ENCODE data around the gene GCA.

Gene GCA

DNA sequence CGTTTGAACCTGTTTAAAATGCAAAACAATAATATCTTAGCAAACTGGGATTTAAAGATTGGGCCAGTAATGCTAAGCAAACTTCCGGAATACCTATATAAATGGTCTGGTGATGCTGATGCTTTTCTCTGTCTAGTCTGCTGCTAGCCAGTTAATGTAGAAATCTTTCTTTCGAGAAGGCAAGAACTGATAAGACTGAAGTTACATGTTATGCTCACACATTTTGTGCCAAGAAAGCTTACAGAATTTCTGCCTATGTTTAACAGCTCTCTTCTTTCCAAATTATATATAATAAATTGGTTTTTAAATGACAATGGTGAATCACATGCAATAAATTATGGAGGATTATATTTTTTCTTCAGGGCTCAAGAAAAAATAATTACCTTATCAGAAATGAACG lies 37.9 kb downstream of the GCA start:
- Histone ChIP-seq H3K36me3 (ENCODE audit: low read length) (no peaks in the 10 kb centered on the region), H3F3A (ENCODE audit: insufficient read depth) (no peaks in the 10 kb centered on the region), H3K4me2 (ENCODE audit: low read depth, low read length, poor library complexity, severe bottlenecking) (no peak overlapping the region), H3K27ac (ENCODE audit: low read depth, low read length) (no peak overlapping the region), H4K20me1 (ENCODE audit: low read depth, low read length) (0 out of 2 replicates have a peak, but pooled peaks cover 2% of the 10 kb centered on the region), H3K27me3 (ENCODE audit: low read length) (no peaks in the 10 kb centered on the region), H3K9me3 (ENCODE audit: insufficient read depth, low read length) (no peaks in the 10 kb centered on the region), H3K9me2 (replicated peaks; ENCODE audit: insufficient read depth, low read length) (no peaks in the 10 kb centered on the region), H3K79me2 (ENCODE audit: insufficient read depth, low read length) (no peaks in the 10 kb centered on the region), H3K9ac (ENCODE audit: low read length) (no peak overlapping the region), H3K4me3 (ENCODE audit: insufficient read depth, low read length, poor library complexity, severe bottlenecking) (no peak overlapping the region), H2AFZ (ENCODE audit: low read depth, low read length, severe bottlenecking) (no peak overlapping the region)
- TF ChIP-seq, protein P1, sequence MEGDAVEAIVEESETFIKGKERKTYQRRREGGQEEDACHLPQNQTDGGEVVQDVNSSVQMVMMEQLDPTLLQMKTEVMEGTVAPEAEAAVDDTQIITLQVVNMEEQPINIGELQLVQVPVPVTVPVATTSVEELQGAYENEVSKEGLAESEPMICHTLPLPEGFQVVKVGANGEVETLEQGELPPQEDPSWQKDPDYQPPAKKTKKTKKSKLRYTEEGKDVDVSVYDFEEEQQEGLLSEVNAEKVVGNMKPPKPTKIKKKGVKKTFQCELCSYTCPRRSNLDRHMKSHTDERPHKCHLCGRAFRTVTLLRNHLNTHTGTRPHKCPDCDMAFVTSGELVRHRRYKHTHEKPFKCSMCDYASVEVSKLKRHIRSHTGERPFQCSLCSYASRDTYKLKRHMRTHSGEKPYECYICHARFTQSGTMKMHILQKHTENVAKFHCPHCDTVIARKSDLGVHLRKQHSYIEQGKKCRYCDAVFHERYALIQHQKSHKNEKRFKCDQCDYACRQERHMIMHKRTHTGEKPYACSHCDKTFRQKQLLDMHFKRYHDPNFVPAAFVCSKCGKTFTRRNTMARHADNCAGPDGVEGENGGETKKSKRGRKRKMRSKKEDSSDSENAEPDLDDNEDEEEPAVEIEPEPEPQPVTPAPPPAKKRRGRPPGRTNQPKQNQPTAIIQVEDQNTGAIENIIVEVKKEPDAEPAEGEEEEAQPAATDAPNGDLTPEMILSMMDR (IDR thresholded peaks at IDR 0.05; ENCODE audit: insufficient read depth, low read length, poor library complexity, severe bottlenecking), result no peak

DNA sequence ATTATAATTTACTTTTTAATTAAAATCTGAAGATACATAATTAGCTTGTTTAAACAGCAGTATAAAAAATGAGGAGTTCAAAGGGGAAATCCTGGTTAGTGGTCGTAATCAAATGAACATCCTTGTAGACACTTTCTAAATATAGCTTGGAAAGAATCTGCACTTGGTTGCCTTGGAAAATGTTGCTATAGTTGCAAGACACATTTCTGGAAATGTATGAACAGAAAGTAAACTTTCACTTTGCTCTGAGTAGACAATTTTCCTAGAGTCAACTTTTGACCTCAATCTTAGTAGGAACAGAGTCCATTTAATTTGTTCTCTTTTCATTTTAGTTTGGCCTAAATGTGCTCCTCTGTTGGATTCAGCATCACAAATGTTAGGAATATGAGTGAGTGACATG lies 38.3 kb downstream of the GCA start:
- Histone ChIP-seq H3K9me3 (ENCODE audit: insufficient read depth, low read length) (no peaks in the 10 kb centered on the region), H3K27me3 (ENCODE audit: low read length) (no peaks in the 10 kb centered on the region), H3F3A (ENCODE audit: insufficient read depth) (no peaks in the 10 kb centered on the region), H2AFZ (ENCODE audit: low read depth, low read length, severe bottlenecking) (no peak overlapping the region), H3K4me2 (ENCODE audit: low read depth, low read length, poor library complexity, severe bottlenecking) (no peak overlapping the region), H3K79me2 (ENCODE audit: insufficient read depth, low read length) (no peaks in the 10 kb centered on the region), H3K9me2 (replicated peaks; ENCODE audit: insufficient read depth, low read length) (no peaks in the 10 kb centered on the region), H3K4me3 (ENCODE audit: insufficient read depth, low read length, poor library complexity, severe bottlenecking) (no peak overlapping the region), H3K36me3 (ENCODE audit: low read length) (no peaks in the 10 kb centered on the region), H4K20me1 (ENCODE audit: low read depth, low read length) (0 out of 2 replicates have a peak, but pooled peaks cover 2% of the 10 kb centered on the region), H3K27ac (ENCODE audit: low read depth, low read length) (no peak overlapping the region), H3K9ac (ENCODE audit: low read length) (no peak overlapping the region)
- no peak for TF ChIP-seq EZH2phosphoT487 (conservative IDR thresholded peaks at IDR 0.05; ENCODE audit: low read length)
- TF ChIP-seq, protein P1 (IDR thresholded peaks at IDR 0.05; ENCODE audit: insufficient read depth, low read length, poor library complexity, severe bottlenecking), result no peak

- no peaks in the 10 kb centered on the region for H3K9me3 ChIP-seq (ENCODE audit: insufficient read depth, low read length)
- no peaks in the 10 kb centered on the region for H3K36me3 ChIP-seq (ENCODE audit: low read length)
- no peak overlapping the region for H3K4me2 ChIP-seq (ENCODE audit: low read depth, low read length, poor library complexity, severe bottlenecking)
Measured at GRCh38 chr2:162385536-162385935, 41.6 kb downstream of the GCA start.

More at GRCh38 chr2:162385536-162385935, 41.6 kb downstream of the GCA start:
- Histone ChIP-seq H3F3A (ENCODE audit: insufficient read depth) (no peaks in the 10 kb centered on the region), H3K4me3 (ENCODE audit: insufficient read depth, low read length, poor library complexity, severe bottlenecking) (no peak overlapping the region), H3K9me2 (replicated peaks; ENCODE audit: insufficient read depth, low read length) (no peaks in the 10 kb centered on the region), H3K27me3 (ENCODE audit: low read length) (no peaks in the 10 kb centered on the region), H3K9ac (ENCODE audit: low read length) (no peak overlapping the region), H3K79me2 (ENCODE audit: insufficient read depth, low read length) (no peaks in the 10 kb centered on the region), H2AFZ (ENCODE audit: low read depth, low read length, severe bottlenecking) (no peak overlapping the region), H4K20me1 (ENCODE audit: low read depth, low read length) (0 out of 2 replicates have a peak, but pooled peaks cover under 1% of the 10 kb centered on the region), H3K27ac (ENCODE audit: low read depth, low read length) (no peak overlapping the region)
- TF ChIP-seq EZH2phosphoT487 (conservative IDR thresholded peaks at IDR 0.05; ENCODE audit: low read length), result no peak
- TF ChIP-seq, protein P1 (IDR thresholded peaks at IDR 0.05; ENCODE audit: insufficient read depth, low read length, poor library complexity, severe bottlenecking), result no peak

Data from SU-DHL-6 (cell line).